Posterior cingulate gyrus (tissue), 11 donors: Measurements from ENCODE around the gene ANKRD44.

Experiments used
- DNase-seq, 10 donors: peaks; one replicate each; pipeline versions ENCODE4 v3.0.0 to v3.0.0-alpha.2; 2020 to 2021; ENCODE audit warnings: mixed read lengths in 3 of 10
- intact Hi-C: fragments of 100-400 bp; cut with DNase I; formaldehyde crosslinking; loops from one replicate; pipeline ENCODE4 v1.15.1; 2023

ANKRD44 gene

DNA sequence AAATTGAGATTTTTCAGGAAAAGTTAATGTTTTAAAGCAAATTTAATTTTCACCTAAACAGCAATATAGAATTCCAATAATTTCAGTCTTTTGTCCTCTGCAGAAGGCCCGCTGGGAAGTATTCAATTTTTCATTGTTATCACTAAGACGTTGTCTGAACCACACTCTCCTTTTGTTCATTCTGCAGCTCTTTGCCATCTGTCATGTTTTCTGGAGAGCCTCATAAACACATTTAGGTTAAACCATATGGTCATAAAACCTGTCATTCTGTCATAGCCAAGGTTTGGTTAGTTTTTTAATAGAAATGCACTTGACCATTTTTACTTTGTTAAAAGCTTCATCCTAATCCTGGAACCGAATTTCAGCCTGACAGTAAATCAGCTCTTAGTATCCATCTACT lies 330.1 kb downstream of the ANKRD44 start:
- no peak for DNase-seq
- intact Hi-C loops: no loop called here

DNA sequence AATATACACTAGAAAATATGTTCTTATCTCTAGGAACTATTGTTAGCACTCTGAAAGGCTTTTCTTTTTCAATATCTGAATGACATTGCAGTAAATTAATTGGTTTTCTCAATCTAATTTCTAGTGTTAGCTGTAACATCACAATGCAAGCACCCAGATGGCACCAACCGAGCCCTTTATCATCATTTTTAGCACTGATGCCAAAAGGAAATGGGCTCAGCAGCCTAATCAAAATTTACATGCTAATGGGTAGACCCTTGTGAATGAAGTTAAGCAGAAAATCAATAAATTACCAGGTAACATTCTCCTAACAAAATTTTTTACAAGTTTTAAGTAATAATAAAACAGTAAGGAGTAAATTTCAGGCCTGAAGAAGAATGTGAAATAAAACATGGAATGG lies 330.6 kb downstream of the ANKRD44 start:
- intact Hi-C loops: no loop called here
- DNase-seq: no peak

DNA sequence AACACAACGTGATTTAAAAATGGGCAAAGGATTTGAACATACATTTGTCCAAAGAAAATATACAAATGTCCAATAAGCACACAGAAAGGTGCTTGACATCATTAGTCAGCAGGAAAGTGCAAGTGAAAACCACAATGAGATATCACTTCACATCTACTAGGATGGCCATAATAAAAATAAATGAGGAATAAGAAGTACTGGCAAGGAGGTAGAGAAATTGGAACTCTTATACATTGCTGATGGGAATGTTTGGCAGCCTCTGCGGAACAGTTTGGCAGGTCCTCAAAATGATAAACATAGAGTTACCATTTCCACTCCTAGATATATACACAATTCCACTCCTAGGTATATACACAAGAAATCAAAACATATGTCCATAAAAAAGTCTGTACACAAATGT lies 333.1 kb downstream of the ANKRD44 start:
- intact Hi-C loops: no loop called here
- DNase-seq: no peak

DNA sequence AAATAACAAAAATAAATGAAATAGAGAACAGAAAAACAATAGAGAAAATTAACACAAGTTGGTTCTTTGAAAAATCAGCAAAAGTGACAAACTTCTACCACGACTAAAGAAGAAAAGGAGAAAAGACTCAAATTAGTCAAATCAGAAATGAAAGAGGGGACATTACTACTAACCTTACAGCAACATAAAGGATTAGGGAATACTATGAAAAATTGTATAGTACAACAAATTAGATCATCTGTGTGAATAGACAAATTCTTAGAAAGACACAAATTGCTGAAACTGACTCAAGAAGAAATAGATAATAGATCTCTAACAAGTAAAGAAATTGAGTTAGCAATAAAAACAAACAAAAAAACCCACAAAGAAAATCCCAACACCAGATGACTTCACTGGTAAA lies 335.6 kb downstream of the ANKRD44 start:
- intact Hi-C loops: no loop called here

DNA sequence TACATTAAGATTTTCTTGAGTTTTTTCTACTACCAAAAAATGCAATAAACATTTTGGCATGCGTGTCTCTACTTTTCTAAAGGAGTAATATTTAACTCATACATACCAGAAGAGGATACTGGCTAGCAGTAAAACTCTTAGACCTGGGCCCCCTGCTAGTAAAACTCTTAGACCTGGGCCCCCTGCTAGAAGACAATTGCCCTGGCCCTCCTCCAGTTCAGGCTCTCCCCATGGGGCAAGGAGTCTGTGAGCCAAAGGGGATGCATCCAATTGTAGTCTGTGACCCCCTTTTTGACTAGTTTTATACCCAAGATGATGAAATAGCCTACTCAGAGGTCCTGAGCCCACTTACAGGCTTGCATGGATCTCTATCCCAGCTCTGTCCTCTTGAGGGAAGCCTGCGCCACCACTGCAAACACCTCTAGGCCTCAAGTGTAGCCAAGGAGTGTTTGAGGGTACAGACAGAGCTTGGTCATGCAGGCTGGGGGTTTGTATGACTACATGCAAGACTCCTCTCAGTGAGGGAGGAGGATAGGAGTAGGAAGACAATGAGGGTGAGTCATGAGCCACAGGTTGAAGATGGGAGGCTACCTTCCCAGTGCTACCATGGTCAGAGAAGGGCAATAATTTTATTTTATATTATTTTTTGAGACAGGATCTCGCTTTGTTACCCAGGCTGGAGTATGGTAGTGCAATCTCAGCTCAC lies 338.9 kb downstream of the ANKRD44 start:
- DNase-seq: no peak
- intact Hi-C loops: no loop called here

More for the DNA sequence above, 335.6 kb downstream of the ANKRD44 start:
- no peak for DNase-seq

DNA sequence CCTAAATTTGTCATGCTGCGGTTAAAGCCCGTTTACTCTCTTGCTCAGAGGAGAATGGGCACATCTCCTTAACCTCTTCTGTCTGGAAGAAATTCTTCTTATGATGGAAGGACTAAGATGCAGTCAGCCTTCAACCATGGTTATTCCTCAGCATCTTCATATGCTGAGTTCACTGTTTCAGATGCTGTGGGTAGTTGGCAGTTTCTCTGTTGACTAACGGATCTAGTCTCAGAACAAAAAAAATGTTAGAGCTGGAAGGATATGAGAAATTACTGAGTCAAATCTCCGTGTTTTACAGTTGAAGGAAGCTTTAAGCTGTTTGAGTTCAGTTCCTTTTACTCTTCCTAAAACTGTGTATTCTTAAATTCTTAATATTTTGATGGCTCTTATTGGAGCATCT lies 340.5 kb downstream of the ANKRD44 start:
- DNase-seq: no peak
- intact Hi-C loops: no loop called here

DNA sequence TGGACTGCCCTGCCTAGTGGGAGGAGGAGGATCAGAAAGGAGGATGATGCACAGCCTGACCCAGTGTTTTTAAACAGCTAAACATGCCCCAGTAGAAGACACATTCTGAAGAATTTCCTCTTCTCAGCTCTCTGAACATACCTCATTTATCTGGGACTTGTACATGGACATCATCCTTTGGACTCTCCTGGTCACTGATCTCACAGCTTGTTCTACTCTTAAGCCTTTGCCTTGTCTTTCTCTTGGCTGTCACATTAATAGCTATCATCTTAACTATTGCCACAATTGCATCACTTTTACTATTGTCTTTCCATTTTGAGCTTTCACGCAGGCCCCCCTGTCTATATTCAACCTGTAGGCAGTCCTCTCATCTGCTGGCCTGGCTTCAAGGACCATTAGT lies 342.1 kb downstream of the ANKRD44 start:
- intact Hi-C loops: no loop called here
- no peak for DNase-seq

DNA sequence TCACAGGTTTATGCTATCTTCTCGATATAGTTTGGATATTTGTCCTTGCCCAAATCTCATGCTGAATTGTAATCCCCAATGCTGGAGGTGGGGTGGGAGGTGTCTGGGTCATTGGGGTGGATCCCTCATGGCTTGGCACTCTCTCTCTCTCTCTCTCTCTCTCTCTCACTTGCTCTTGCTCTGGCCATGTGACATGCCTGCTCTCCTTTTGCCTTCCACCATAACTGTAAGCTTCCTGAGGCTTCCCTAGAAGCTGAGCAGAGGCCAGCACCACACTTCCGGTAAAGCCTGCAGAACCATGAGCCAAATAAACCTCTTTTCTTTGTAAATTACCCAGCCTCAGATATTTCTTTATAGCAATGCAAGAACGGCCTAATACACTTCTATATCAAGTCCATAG lies 342.8 kb downstream of the ANKRD44 start:
- DNase-seq: no peak
- intact Hi-C loops: no loop called here

DNA sequence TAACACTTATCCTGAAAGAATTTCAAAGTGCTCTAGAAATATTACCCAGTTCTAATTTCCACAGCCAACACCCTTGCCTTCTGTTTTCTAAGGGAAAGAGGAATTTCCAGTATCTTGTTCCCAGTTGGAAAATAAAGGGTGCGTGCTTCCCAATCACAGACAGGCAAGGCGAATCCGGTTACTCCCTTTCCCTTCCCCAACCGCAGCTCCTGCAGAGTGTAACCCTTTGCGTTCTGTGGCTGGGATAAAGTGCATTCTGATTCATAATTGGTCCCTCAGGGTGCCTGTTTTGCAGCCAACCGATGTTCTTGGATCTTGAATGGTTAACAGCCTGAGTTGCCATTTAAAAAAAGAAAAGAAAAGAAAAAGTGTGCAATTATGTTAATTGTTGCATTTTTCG lies 343.5 kb downstream of the ANKRD44 start:
- DNase-seq: no peak
- intact Hi-C loops: no loop called here

DNA sequence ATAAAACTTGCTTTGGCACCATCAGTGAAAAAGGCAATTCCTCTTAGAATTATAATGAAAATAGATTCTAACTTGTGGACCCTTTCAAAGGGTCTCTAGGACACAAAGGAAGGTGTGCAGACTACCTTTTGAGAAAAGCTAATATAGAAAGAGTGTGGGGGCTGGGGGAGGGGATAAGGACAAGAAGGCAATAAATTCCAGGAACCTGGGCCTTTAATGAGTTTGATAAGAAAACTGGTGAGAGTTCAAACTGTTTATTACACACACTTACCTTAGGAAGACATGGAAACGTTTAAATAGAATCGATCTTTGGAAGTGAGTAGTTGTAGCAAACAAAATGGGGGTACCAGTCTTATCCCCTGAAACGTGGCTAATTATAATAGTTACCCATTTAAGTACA lies 344.5 kb downstream of the ANKRD44 start:
- intact Hi-C loops: no loop called here

DNA sequence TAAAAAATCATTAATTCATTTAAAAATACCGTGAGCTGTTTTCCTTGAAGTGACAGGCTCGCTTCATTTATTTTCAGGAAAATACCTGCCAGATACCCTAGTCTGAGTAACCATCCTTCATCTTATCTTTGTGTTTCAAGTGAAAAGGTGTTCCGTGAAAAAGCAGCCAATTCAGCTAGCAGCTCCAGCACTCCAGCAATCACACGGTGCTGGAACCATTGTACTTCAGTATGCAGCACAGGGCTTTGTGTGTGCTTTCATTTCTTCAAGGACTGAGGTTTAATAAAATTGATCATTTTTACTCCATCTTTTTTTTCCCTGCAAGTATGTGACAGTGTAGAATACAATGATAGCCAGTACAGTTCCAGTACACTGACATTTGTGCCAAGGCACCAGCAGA lies 344.9 kb downstream of the ANKRD44 start:
- intact Hi-C loops: no loop called here
- DNase-seq: no peak

More for the DNA sequence above, 344.5 kb downstream of the ANKRD44 start:
- DNase-seq: no peak

DNA sequence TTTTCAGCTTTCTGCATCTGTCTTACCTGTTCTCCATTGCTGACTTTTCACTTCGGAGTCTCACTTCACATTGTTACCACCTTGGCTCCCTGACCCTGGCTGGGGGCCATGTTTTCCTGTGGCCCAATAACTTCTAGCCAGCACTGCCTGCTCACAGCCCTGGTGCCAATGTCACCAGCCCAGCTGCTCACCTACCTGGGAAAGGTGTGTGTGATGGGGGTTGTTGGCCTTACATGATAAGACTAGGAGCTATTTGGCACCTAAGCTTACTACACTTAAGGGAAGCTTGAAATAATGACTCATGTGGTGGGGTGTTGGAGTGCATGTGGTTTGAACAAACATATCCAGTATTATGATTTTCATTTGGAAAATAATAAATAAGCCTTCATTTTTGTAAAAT lies 346.6 kb downstream of the ANKRD44 start:
- intact Hi-C loops: no loop called here
- no peak for DNase-seq

DNA sequence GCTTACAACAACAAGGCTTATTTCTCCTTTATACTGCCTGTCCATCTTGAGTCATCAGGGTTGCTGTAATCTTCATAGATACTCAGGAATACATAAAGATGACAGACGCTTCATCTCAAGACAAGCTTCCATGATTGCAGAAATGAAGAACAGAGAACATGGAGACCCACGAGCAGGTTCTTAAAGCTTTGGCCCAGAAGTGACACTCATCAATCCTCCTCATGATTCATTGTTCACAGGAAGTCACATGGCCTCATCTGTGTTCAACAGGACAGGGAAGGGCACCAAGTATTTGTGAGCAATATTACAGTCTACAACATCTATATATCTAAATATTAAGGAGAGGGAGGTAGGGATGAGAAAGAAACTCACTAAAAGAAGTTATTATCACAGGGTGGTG lies 347.5 kb downstream of the ANKRD44 start:
- no peak for DNase-seq
- intact Hi-C loops: no loop called here

DNA sequence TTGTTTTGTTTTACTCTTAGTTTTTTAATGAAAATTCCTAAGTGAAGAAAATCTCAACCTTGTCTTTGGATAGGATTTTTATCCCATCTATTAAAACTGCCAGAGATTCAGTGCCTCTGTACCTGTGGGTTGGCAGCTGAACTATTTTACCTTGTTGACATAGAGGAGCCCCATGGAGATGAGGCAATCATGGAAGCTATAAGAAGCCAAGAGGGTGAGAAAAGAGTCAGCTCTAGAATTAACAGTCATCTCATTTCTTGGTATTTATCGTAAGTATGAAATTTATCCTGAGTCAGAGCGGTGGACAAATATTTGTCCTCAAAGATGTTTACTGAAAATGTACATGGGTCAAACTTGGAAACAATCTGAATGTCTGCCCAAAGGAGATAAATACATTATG lies 348.3 kb downstream of the ANKRD44 start:
- no peak for DNase-seq
- intact Hi-C loops: no loop called here

DNA sequence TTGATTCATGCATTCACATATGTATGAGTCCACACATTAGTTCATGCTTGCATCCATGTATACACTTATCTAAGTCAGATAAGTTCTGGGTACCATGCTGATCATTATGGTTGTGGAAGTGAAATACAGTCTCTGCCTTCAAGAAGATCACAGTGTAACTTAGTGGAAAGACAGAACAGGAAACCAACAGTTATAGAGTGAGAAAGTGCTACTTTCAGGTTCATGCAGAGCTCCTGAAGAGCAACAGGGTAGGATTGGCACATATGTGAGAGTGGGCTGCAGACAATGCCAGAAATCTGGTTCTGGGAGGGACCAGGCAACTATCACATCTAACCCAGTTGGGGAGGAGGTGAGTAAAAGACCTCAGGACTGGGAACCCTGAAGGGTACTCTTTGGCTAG lies 348.7 kb downstream of the ANKRD44 start:
- intact Hi-C loops: no loop called here

DNA sequence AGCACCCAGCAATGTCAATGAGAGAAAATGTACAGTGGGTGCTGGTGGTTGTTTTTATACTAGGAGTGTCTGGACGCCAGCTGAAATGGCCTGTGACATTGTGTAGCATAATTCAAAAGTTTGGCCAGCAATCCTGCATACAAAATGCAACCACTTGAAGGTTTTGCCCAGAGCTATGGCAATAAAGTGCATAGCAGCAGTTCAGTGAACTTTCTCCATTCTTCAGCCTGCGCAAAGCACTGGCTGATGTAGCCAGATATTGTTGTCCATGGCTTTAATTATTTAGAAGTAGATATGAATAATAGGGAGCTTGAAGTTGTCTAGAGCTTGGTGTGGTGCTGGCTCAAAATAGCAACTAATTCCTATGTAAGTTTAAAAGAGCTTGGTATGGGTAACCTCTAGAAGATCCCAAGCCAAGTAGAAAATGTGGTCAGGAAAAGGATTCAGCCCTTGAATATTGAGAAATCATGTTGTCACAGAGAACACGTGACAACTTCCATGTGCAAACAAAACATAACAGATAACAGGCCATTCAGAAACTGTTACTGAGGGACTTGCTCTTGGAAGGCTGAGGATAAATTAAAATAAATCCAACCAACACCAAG lies 350.7 kb downstream of the ANKRD44 start:
- DNase-seq: no peak
- intact Hi-C loops: no loop called here

More for the DNA sequence above, 348.7 kb downstream of the ANKRD44 start:
- no peak for DNase-seq

DNA sequence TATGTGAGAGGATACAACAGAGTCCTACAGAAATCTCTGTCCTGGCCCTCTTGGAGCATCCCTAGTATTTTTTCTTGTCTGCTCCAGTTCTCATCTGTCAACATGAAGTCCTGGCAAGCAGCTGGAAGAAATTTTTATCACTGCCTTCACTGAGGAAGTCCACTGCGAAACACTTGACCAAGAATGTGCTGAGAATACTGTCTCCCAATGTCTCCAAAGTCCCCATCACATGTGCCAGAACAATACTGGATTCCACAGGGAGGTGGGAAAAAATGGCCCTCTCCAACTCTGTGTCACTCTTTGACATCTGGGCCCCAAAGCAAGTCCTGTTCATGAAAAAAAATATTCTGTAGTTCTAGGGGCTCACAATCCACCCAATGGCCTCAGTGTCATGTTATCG lies 351.3 kb downstream of the ANKRD44 start:
- no peak for DNase-seq
- intact Hi-C loops: no loop called here

DNA sequence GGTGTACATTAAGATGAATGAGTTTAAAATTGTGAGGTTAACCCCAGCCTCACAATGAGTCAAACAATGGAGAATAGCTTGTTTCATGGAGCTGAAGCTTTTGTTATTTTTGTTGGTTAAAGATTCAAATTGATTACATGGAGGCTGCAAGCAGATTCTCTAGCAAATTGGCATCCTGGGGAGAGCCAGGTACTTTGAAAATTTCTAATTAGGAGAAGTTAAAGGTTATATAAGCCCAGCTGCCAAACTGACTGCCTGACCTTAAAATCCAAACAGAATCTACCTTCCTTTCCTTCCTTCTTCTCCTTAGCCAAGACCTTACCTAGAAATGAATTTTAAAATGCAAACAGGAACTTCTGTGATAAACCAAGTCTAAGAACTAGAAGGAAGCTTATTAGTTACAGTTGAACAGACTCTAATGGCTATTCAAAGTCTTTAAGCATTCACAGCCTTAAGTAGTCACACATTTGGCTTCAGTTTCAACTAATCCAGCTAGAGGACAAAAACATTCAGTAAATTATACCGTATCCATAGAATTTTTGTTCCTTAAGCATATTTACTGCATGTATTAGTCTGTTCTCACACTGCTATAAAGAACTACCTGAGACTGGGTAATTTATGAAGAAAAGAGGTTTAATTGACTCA lies 352.6 kb downstream of the ANKRD44 start:
- intact Hi-C loops: no loop called here
- no peak for DNase-seq

DNA sequence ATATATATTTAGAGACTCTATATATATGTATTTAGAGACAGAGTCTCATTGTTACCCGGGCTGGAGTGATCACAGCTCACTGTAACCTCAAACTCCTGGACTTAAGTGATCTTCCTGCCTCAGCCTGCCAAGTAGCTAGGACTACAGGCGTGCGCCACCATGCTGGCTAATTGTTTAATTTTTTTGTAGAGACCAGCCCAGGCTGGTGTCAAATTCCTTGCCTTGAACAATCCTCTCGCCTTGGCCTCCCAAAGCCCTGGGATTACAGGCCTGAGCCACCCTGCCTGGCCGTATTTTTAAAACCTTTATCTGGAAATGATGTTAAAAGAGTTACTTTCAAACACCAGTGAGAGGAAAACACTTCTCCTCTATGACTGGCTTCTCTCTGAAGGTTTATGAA lies 353.1 kb downstream of the ANKRD44 start:
- DNase-seq: no peak
- intact Hi-C loops: no loop called here

DNA sequence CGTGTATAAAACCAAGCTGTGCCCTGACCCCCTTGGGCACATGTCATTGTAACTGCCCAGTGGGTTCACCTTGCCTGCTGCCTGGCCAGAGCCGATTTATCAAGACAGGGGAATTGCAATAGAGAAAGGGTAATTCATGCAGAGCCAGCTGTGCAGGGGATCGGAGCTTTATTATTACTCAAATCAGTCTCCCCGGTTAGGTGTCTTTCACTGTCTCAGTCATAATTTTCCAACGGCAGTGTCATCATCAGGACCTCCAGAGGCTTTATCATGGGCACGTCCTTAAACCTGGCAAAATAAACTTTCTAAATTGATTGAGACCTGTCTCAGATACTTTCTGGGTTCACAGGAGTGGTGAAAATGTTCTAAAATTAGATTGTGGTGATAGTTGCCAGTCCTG lies 354.5 kb downstream of the ANKRD44 start:
- DNase-seq: no peak
- intact Hi-C loops: no loop called here

DNA sequence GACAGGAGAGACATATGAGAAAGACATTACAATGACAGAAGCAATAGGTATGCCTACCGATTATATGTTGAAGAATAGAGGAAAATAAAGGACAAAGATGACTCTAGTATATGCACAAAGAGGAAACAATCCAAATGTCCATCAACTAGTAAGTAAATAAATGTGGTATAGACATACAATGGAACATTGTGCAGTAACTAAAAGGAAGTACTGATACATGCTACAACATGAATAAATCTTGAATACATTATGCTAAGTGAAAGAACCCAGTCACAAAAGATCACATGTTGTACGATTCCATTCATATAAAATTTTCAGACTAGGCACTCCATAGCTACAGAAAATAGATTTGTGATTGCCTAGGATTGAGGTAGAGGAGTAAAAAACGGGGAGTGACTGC lies 355.5 kb downstream of the ANKRD44 start:
- no peak for DNase-seq
- intact Hi-C loops: no loop called here

DNA sequence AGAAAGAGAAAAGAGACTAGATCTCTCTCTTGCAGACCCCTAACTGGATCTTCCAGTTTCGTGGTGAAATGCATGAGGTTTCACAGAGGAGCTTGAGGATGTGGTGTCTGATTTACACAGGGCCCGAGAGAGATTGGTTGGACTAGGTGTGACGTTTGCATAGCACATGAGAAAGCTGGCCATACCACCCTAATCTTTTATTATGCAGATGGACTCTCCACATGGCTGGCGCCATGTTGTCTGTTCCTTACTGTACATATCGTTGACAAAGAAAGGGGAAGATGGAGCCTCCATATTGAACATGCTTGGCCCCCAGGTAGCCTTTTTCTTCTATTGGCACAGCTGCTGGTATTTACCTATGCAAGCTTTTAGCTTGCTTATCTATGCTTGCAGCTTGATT lies 356.6 kb downstream of the ANKRD44 start:
- no peak for DNase-seq
- intact Hi-C loops: no loop called here
